ENCODE results near the gene TBC1D5.
"Not testable (repeated sequence)": the region's sequence is repeated elsewhere in the genome, so short reads cannot be mapped to it uniquely, and the experiment has no call there.

DNA sequence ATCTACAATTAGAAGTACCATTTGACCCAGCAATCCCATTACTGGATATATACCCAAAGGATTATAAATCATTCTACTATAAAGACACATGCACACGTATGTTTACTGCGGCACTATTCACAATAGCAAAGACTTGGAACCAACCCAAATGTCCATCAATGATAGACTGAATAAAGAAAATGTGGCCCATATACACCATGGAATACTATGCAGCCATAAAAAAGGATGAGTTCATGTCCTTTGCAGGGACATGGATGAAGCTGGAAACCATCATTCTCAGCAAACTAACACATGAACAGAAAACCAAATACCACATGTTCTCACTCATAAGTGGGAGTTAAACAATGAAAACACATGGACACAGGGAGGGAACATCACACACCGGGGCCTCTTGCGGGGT lies 92.7 kb downstream of the TBC1D5 start:
- not testable (repeated sequence) for TF ChIP-seq CTCF (conservative IDR thresholded peaks at IDR 0.05 in 1 of 2, IDR thresholded peaks at IDR 0.05 in 1 of 2; ENCODE audit: extremely low read depth in 1 of 2, insufficient read depth in 1 of 2, low read depth in 1 of 2, low read length in 2 of 2); EZH2 (IDR thresholded peaks at IDR 0.05; ENCODE audit: borderline replicate concordance, low read length)

Data from mammary epithelial cell (primary cell).